H1 (cell line): ENCODE results near the gene SPOCK1. TPM values are rescaled to one million over a fixed set of nuclear protein-coding genes. Genes with fewer than 3 reads are reported as not detected.

ENCODE experiments used
- CTCF ChIA-PET: fragments of 300-600 bp; sonication (Branson Sonifier 250); formaldehyde crosslinking; loops from one replicate; lab custom pipeline; 2021; ENCODE audit not compliant: partially characterized antibody; lab: Charles Lee
- POLR2A ChIA-PET: fragments of 300-600 bp; sonication (Branson Sonifier 250); formaldehyde crosslinking; loops from one replicate; lab custom pipeline; 2021; ENCODE audit warnings: inconsistent platforms; ENCODE audit not compliant: partially characterized antibody; lab: Charles Lee
- DNase-seq, 2 experiments: peaks; one replicate each; pipeline versions ENCODE4 v3.0.0 to v3.0.0-alpha.2; 2010 to 2022; ENCODE audit warnings: low spot score in 2 of 2, low read depth in 1 of 2, mixed read lengths in 1 of 2
- FAIRE-seq: peaks from 2 replicates; lab custom pipeline; 2011; peaks lifted over from hg19 to GRCh38; lab: Jason Lieb, UNC
- H2AFZ ChIP-seq: 2 replicates; pipeline ENCODE4 v1.8.1; 2012; ENCODE audit warnings: low read length, inconsistent platforms
- H2AK5ac ChIP-seq: 2 replicates; pipeline ENCODE4 v1.6.1; 2013; ENCODE audit warnings: low read depth, low read length
- H2BK120ac ChIP-seq: replicated peaks from 2 replicates; pipeline ENCODE3; 2013; ENCODE audit warnings: low read depth, low read length, inconsistent platforms
- H2BK12ac ChIP-seq: 2 replicates; pipeline ENCODE4 v1.6.1; 2013; ENCODE audit warnings: low read depth, low read length
- H2BK15ac ChIP-seq: 2 replicates; pipeline ENCODE4 v1.6.1; 2013; ENCODE audit warnings: low read length
- H2BK20ac ChIP-seq: 2 replicates; pipeline ENCODE4 v1.6.1; 2013; ENCODE audit warnings: low read length
- H2BK5ac ChIP-seq: 2 replicates; pipeline ENCODE4 v1.6.1; 2013; ENCODE audit warnings: low read depth, low read length
- H3K14ac ChIP-seq: 2 replicates; pipeline ENCODE4 v1.6.1; 2013; ENCODE audit warnings: inconsistent platforms; ENCODE audit not compliant: insufficient read length
- H3K18ac ChIP-seq: 2 replicates; pipeline ENCODE4 v1.6.1; 2013; ENCODE audit warnings: low read length; ENCODE audit errors: extremely low read depth
- H3K23ac ChIP-seq: 2 replicates; pipeline ENCODE4 v1.6.1; 2013; ENCODE audit warnings: inconsistent platforms; ENCODE audit not compliant: insufficient read length
- H3K23me2 ChIP-seq: 2 replicates; pipeline ENCODE4 v1.6.1; 2013; ENCODE audit warnings: low read depth, low read length
- H3K27ac ChIP-seq: 2 replicates; pipeline ENCODE4 v1.6.1; 2011; ENCODE audit warnings: low read depth, low read length, inconsistent platforms
- H3K27me3 ChIP-seq, 4 experiments: replicated peaks in 1 of 4; 1 replicate in 1 of 4; 2 replicates in 3 of 4; pipeline versions ENCODE4 v1.6.1 to v1.8.1; 2011 to 2013; ENCODE audit warnings: low read length in 3 of 4, mild to moderate bottlenecking in 3 of 4, inconsistent platforms in 2 of 4, mixed read lengths in 2 of 4, moderate library complexity in 1 of 4; ENCODE audit not compliant: control insufficient read depth in 3 of 4, insufficient read depth in 3 of 4; ENCODE audit errors: extremely low read depth in 1 of 4
- H3K36me3 ChIP-seq, 4 experiments: 2 replicates each; pipeline versions ENCODE4 v1.6.1 to v1.8.1; 2011 to 2013; ENCODE audit warnings: mild to moderate bottlenecking in 4 of 4, low read length in 3 of 4, moderate library complexity in 2 of 4, control low read depth in 1 of 4, inconsistent platforms in 1 of 4; ENCODE audit not compliant: insufficient read depth in 4 of 4, control insufficient read depth in 2 of 4
- H3K4ac ChIP-seq: replicated peaks from 2 replicates; pipeline ENCODE3; 2013; ENCODE audit warnings: low read length, low read depth, mixed read lengths, inconsistent platforms; ENCODE audit not compliant: insufficient read length
- H3K4me1 ChIP-seq, 4 experiments: replicated peaks in 1 of 4; 1 replicate in 1 of 4; 2 replicates in 3 of 4; pipeline versions ENCODE4 v1.6.1 to v1.8.1; 2011 to 2013; ENCODE audit warnings: low read length in 3 of 4, inconsistent platforms in 2 of 4, mixed read lengths in 1 of 4; ENCODE audit not compliant: insufficient read depth in 4 of 4, control insufficient read depth in 3 of 4
- H3K4me2 ChIP-seq, 2 experiments: 2 replicates each; pipeline versions ENCODE4 v1.6.1 to v1.8.1; 2011 to 2013; ENCODE audit warnings: low read depth in 2 of 2, low read length in 2 of 2, control low read depth in 1 of 2, inconsistent platforms in 1 of 2, mild to moderate bottlenecking in 1 of 2; ENCODE audit not compliant: insufficient read depth in 1 of 2
- H3K4me3 ChIP-seq, 4 experiments: fragments of 200-600, 300-600 bp in 1 of 4; sonication (generic), shearing (Covaris generic), sonication (Bioruptor Twin) in 1 of 4; 2 replicates each; pipeline versions ENCODE4 v1.5.1 to v1.8.1; 2011 to 2016; ENCODE audit warnings: low read length in 4 of 4, low read depth in 3 of 4, control low read depth in 2 of 4, inconsistent platforms in 2 of 4, mild to moderate bottlenecking in 2 of 4, mixed read lengths in 1 of 4, moderate library complexity in 1 of 4; ENCODE audit not compliant: insufficient read depth in 2 of 4; ENCODE audit errors: extremely low read depth in 1 of 4
- H3K56ac ChIP-seq: replicated peaks from 2 replicates; pipeline ENCODE3; 2013; ENCODE audit warnings: low read depth, mild to moderate bottlenecking, mixed read lengths, low read length, inconsistent platforms; ENCODE audit not compliant: insufficient read length
- H3K79me1 ChIP-seq: 2 replicates; pipeline ENCODE4 v1.6.1; 2013; ENCODE audit warnings: low read depth, low read length, control low read depth
- H3K79me2 ChIP-seq, 2 experiments: 2 replicates each; pipeline versions ENCODE4 v1.6.1 to v1.8.1; 2012 to 2013; ENCODE audit warnings: low read length in 2 of 2, mild to moderate bottlenecking in 2 of 2, inconsistent platforms in 1 of 2; ENCODE audit not compliant: insufficient read depth in 2 of 2, control insufficient read depth in 1 of 2
- H3K9ac ChIP-seq, 4 experiments: replicated peaks in 1 of 4; 1 replicate in 1 of 4; 2 replicates in 3 of 4; pipeline versions ENCODE4 v1.6.1 to v1.8.1; 2011 to 2013; ENCODE audit warnings: low read depth in 3 of 4, low read length in 3 of 4, control low read depth in 2 of 4, mild to moderate bottlenecking in 2 of 4, moderate library complexity in 2 of 4, inconsistent platforms in 1 of 4; ENCODE audit errors: extremely low read depth in 1 of 4
- H3K9me3 ChIP-seq, 2 experiments: 2 replicates each; pipeline versions ENCODE4 v1.6.1 to v1.8.1; 2012 to 2013; ENCODE audit warnings: mild to moderate bottlenecking in 2 of 2, moderate library complexity in 2 of 2, control low read depth in 1 of 2, inconsistent platforms in 1 of 2, low read depth in 1 of 2, low read length in 1 of 2, mixed read lengths in 1 of 2; ENCODE audit not compliant: insufficient read depth in 2 of 2
- H4K20me1 ChIP-seq, 2 experiments: replicated peaks in 1 of 2; 2 replicates each; pipeline versions ENCODE3 to v1.8.1; 2011 to 2013; ENCODE audit warnings: inconsistent platforms in 2 of 2, low read length in 2 of 2, mild to moderate bottlenecking in 1 of 2; ENCODE audit not compliant: insufficient read depth in 2 of 2, control insufficient read depth in 1 of 2
- H4K5ac ChIP-seq: 2 replicates; pipeline ENCODE4 v1.6.1; 2013; ENCODE audit warnings: low read length, low read depth, mixed read lengths, inconsistent platforms; ENCODE audit not compliant: insufficient read length
- H4K8ac ChIP-seq: 2 replicates; pipeline ENCODE4 v1.8.0; 2013; ENCODE audit warnings: mild to moderate bottlenecking, moderate library complexity, low read length, inconsistent platforms; ENCODE audit not compliant: insufficient read depth; ENCODE audit errors: extremely low read depth
- H4K91ac ChIP-seq: replicated peaks from 2 replicates; pipeline ENCODE3; 2013; ENCODE audit warnings: low read length, mixed read lengths, inconsistent platforms; ENCODE audit not compliant: insufficient read length
- CHD1 ChIP-seq: IDR thresholded peaks from 2 replicates; pipeline ENCODE4 v1.6.1; 2012; ENCODE audit warnings: low read depth, low read length, improper control_type of control experiment
- CTBP2 ChIP-seq: IDR thresholded peaks from 2 replicates; pipeline ENCODE4 v1.7.0; 2011; ENCODE audit warnings: borderline replicate concordance, mild to moderate bottlenecking, moderate library complexity, mixed read lengths, low read length; ENCODE audit not compliant: insufficient read depth, insufficient read length
- FOSL1 ChIP-seq: IDR thresholded peaks from 2 replicates; pipeline ENCODE4 v1.6.1; 2011; ENCODE audit warnings: mild to moderate bottlenecking, low read depth, low read length, moderate library complexity; ENCODE audit not compliant: insufficient read depth
- KDM1A ChIP-seq: fragments of 200-600, 300-600 bp; sonication (generic); IDR thresholded peaks from 2 replicates; pipeline ENCODE4 v1.7.1; 2016; ENCODE audit warnings: mild to moderate bottlenecking, low read length, borderline replicate concordance
- KDM4A ChIP-seq: IDR thresholded peaks from one replicate; pipeline ENCODE4 v1.7.1; 2012; ENCODE audit warnings: low read depth, mild to moderate bottlenecking, moderate library complexity, low read length, inconsistent platforms; ENCODE audit not compliant: severe bottlenecking
- POLR2A ChIP-seq, 2 experiments: IDR thresholded peaks; 1 replicate in 1 of 2; 2 replicates in 1 of 2; pipeline ENCODE4 v1.6.1; 2011; ENCODE audit warnings: low read depth in 2 of 2, low read length in 2 of 2, mild to moderate bottlenecking in 2 of 2; ENCODE audit errors: control extremely low read depth in 1 of 2
- RNF2 ChIP-seq: fragments of 200-900, 300-1000 bp; sonication (generic); IDR thresholded peaks from 2 replicates; pipeline ENCODE4 v1.7.1; 2016; ENCODE audit warnings: borderline replicate concordance, low read depth, mild to moderate bottlenecking, antibody characterized with exemption, low read length; ENCODE audit not compliant: poor library complexity, severe bottlenecking; ENCODE audit errors: missing control alignments
- RXRA ChIP-seq: IDR thresholded peaks from 2 replicates; pipeline ENCODE4 v1.6.1; 2011; ENCODE audit warnings: low read depth, mild to moderate bottlenecking, low read length, moderate library complexity; ENCODE audit not compliant: insufficient read depth
- SP2 ChIP-seq: IDR thresholded peaks from 2 replicates; pipeline ENCODE4 v1.6.1; 2012; ENCODE audit warnings: mild to moderate bottlenecking, low read length, inconsistent platforms
- SP4 ChIP-seq: IDR thresholded peaks from 2 replicates; pipeline ENCODE4 v1.6.1; 2012; ENCODE audit warnings: low read length, inconsistent platforms
- SUZ12 ChIP-seq: fragments of 200-600 bp; sonication (generic); IDR thresholded peaks from 2 replicates; pipeline ENCODE4 v1.6.1; 2012; ENCODE audit warnings: mild to moderate bottlenecking, inconsistent platforms, low read length, moderate library complexity, mixed read lengths
- YY1 ChIP-seq: IDR thresholded peaks from 2 replicates; pipeline ENCODE4 v1.6.1; 2011; ENCODE audit warnings: low read depth, mild to moderate bottlenecking, low read length
- WGBS, 2 experiments: shearing (Covaris generic) in 1 of 2; methylation state at CpG; one replicate each; pipeline versions ENCODE4 v1.1.6 to v1.1.7; 2013 to 2015; ENCODE audit warnings: low lambda C conversion rate in 2 of 2, mixed read lengths in 2 of 2, inconsistent platforms in 1 of 2, low coverage in 1 of 2, missing lambda C conversion rate in 1 of 2; ENCODE audit not compliant: insufficient replicate concordance in 2 of 2, insufficient coverage in 1 of 2, insufficient read length in 1 of 2; ENCODE audit errors: extremely low coverage in 1 of 2, missing lambda C conversion rate in 1 of 2; 5-methylcytosine and 5-hydroxymethylcytosine counted together
- polyA plus RNA-seq, 7 experiments: library from polyadenylated mRNA; depleted of rRNA in 3 of 7; stranded (reverse) in 5 of 7; unstranded in 2 of 7; fragments of >200 nt in 5 of 7; fragments of 200-250 nt in 2 of 7; gene quantifications; 1 replicate in 5 of 7; 2 replicates in 1 of 7; 4 replicates in 1 of 7; pipeline versions ENCODE4 v1.2.1 to v1.2.3, GENCODE V29; 2011 to 2013; ENCODE audit warnings: missing spikeins in 2 of 7, mixed read lengths in 2 of 7
- total RNA-seq: library from RNA; stranded (reverse); fragmentation: NEBNext Ultra II Directional; extraction: Animal tissue kit (Norgen Biotek cat#: 25700); gene quantifications from 2 replicates; pipeline ENCODE4 v1.2.1, GENCODE V29; 2021

The SPOCK1 gene
- total and polyA plus RNA-seq, 2 of the 8 experiments (the other 6 are each of a cell fraction or from before 2014, with no cell fraction given): 6.9 to 18.1 TPM

DNA sequence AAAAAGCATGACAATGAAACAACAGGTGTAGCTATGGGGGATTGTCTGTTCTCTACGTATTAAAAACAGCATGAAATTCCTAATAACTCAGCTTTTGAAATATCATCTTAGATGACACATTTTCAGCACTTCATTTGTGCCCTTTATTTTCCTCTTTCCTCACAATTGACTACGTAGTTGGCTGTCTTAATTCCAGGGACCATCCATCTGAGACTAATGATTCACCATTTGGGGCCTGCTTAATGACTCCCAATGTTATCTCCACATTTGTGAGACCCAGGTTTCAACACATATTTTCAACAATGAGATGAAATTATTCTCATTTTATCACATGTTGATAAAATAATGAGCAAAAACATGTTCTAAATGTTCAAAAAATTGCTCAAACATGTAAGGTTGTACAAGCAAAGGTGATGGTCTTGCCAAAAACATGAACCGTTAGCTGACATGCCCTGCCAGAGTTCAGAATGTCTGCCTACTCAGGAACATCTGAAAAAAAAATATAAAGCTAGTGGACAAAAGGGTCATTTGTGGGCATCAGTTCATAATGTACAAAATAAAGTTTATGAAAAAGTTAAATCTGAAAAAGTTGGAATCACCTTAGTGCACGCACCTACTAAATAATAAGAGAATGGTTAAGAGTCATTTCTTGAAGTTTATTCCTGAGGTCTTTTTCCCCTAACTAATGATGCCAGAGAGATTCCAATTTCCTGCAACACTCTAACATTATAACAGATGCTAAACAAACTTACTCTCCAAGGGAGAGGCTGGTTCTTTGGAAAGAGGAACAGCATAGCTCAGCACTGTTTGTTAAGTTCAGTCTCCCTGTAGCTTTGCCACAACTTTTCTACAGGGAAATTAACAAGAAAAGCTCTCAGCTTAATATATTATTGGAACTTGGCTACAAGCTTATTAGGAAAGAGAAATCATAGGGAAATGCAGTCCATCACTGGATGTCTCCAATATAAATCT, 275.5 kb downstream of the SPOCK1 start:
- Histone ChIP-seq H3K27me3 (no peaks in the 10 kb centered on the region; a peak in 1 of 7 replicates), H2AK5ac (no peak overlapping the region), H2BK5ac (no peak overlapping the region), H3K4ac (no peak overlapping the region), H2BK12ac (no peak overlapping the region), H4K91ac (no peak overlapping the region), H3K56ac (no peak overlapping the region), H3K14ac (no peak overlapping the region), H2BK20ac (no peak overlapping the region), H3K79me2 (no peaks in the 10 kb centered on the region), H3K9ac (no peak overlapping the region), H3K9me3 (no peaks in the 10 kb centered on the region), H3K23me2 (no peaks in the 10 kb centered on the region), H3K18ac (no peak overlapping the region), H2AFZ (no peak overlapping the region), H3K27ac (no peak overlapping the region), H4K20me1 (no peaks in the 10 kb centered on the region), H4K8ac (no peak overlapping the region), H2BK120ac (no peak overlapping the region), H3K4me1 (peaks cover 0 to 3% (median 0%) of the 10 kb centered on the region in 4 experiments; a peak in 1 of 7 replicates), H2BK15ac (no peak overlapping the region), H3K36me3 (no peaks in the 10 kb centered on the region), H3K79me1 (no peaks in the 10 kb centered on the region), H3K4me2 (no peak overlapping the region), H4K5ac (no peak overlapping the region), H3K23ac (no peak overlapping the region), H3K4me3 (no peak overlapping the region)
- DNase-seq: no peak
- WGBS, 2 experiments: 97% methylated on average over 4 of the region's 4 CpGs; no CpG with 5 or more reads in 1 of the 2 experiments
- no peak for FAIRE-seq
- CTCF ChIA-PET: interaction anchor here (1.1 to 2.8 kb wide), 2 partner anchors 9 to 20 kb away, joined by 3 to 7 read pairs; no protein-coding TSS in a partner anchor
- POLR2A ChIA-PET: no interaction called here
- TF ChIP-seq KDM1A (no peak), SP4 (no peak), SP2 (no peak), CHD1 (no peak), YY1 (no peak), KDM4A (no peak), RXRA (no peak), CTBP2 (no peak), SUZ12 (no peak), RNF2 (no peak), POLR2A (IDR thresholded peaks at IDR 0.05; ENCODE audit: control extremely low read depth in 1 of 2, low read depth in 2 of 2, low read length in 2 of 2) (no peak), FOSL1 (no peak)
